NCI-H1436 treated with DMSO at 0.1 percent for 48 hours (cell line): ENCODE results near the gene ZBTB37.
"Not testable (repeated sequence)": the region's sequence is repeated elsewhere in the genome, so short reads cannot be mapped to it uniquely, and the experiment has no call there.

Source experiments
- DNase-seq: peaks from one replicate; lab custom pipeline; 2025; lab: John Stamatoyannopoulos, UW

Gene ZBTB37

DNA sequence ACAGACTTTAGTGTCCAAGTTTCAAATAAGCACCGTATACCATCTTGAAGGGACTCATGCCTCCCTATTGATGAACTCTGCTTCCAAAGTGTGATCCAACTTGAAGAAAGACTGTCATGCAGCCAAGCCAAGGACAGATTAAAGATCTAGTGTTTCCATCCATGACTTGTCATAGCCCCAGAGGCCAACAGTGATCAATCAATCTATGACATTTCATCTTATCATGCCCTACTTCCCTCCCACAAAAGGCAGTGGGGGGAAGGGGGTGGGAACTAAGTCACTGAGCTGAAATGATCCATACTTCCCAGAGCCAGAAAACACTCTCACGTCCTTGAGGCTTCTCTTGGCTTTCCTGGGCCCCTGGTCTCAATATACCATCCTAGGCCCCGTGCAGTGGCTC lies 44.9 kb downstream of the ZBTB37 start:
- DNase-seq, result no peak

DNA sequence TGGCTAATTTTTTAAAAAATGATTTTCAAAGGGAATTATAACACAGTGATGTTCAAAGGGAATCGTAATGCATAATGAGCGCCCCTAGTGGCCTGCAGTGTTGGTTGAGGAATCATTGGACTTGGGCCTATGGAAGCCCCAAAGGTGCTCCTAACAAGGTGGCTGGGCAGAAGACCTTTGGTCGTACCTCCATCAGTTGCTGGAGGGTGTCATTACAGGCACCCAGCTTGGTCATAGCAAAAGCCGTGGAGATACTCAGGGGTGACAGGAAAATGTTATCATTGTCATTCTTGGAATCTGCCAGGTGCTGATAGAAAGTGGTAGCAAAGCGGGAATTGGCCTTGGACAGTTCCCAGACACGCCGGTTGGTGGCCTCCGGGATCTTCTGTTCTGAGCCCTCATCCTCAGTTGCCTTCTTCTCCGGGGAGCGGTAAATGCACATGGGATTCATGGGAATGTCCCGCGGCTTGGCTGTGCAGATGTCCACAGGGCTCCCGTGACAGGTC lies 46.2 kb downstream of the ZBTB37 start:
- DNase-seq, result no peak

DNA sequence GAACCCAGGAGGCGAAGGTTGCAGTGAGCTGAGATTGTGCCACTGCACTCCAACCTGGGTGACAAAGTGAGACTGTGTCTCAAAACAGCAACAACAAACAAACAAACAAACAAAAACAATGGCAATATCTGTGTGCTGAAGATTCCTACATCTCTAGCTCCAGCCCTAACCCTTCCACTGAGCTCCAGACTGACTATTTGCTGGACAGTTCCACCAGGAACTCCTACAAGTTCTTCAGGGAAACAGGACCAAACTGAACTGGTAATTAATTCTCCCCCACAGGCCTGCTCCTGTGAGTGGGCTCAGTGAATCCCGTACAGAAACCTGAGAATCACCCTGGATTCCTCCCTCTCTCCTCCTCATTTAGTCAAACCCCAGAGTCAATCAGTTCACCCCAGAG lies 47.4 kb downstream of the ZBTB37 start:
- DNase-seq, result no peak

DNA sequence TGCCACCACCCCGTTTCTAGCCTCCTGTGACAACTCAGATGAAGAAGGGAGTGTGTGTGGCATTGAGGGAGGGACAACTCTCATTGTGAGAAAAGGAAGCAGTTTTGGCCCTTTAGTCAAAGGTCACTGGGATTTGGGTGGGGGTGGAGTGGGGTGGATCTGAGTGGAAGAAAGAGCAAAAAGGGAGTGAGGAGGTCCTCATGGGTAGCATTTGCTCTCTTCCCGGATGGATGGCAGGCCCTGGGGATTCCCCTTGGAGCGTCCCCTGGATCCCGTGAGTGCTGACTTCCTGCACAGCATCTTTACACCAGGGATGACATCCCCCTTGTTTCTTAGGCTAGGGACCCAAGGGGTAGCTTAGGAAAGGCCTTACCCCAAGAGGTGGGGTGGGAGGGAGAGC lies 48.5 kb downstream of the ZBTB37 start:
- no peak for DNase-seq

DNA sequence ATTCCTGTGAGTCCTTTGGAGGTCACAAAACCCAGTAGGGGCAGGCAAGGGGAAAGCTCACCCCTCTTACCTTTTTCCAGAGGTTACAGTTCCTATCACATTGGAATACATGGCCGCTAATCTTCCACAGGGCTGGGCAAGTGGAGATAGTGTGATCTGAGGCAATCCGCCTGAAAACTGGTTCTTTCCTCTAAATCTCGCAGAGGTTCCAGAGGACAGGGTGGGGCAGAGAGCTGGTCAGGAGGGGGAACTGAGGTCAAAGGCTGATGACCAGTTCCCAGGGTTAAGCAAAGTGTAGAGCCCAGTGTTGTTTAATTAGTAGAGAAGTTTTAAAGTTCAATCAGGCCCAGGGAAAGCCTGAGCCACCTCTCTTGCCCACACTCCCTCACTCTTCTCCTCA lies 49.0 kb downstream of the ZBTB37 start, which contains the start of gene SERPINC1:
Gene SERPINC1 (minus strand): TSS at position 179 of the 400 bp plus-strand sequence. CDS start 68 bp downstream, at position 111.
- DNase-seq, result no peak

DNA sequence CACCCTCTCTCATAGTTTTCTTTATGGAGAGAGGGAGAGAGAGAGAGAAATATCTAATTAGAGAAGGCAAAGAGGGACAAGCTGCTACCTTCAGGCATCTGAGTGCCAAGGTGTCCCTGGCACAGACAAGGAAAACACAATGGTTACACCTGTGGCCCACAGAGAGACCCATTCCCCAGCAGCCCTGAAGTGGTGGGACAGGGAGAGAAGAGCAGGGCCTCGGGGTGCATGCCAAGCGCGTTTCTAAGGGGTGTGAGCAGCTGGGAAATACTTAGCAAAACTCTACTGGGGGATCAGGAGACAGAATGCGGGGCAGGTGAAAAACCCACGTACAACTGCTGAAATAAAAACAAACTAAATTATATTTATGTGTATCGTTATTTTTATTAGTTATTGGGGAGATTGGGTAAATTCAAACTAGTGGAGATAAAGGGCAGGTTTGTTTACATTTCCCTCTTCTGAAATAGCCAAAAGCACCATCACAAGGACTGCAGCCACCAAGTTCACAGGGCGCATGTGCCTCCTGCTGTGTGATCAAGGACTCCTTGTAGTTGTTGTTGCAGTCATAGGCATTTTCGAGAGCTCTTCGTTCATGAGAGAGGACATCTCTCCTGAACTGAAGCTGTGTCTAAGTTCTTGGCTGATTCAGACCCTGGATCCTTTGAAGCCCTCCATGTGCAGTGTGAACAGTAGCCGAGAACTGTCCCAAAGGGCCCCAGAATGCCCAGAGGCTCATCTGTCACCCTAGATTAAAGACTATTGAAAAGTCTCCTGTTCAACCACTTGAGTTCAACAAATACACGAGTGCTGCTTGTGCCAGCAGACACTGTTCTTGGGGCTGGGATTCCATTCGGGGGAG lies 49.7 kb downstream of the ZBTB37 start:
- no peak for DNase-seq

DNA sequence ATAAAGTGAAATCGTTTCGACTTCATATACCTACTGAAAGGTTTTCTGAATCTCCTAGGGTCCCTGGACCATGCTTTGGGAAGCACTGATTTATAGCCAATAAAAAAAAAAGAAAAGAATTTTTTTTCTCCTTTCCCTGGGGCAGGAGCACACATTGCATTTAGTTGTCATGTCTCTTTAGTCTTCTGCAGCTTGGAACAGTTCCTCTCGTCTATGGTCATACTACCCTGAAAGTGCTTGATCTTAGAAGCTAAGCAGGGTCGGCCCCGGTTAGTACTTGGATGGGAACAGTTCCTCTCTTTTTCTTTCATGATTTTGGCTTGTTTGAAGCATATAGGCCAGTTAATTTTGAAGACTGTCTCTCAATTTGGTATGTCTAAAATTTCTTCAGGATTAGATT lies 52.7 kb downstream of the ZBTB37 start:
- no peak for DNase-seq

DNA sequence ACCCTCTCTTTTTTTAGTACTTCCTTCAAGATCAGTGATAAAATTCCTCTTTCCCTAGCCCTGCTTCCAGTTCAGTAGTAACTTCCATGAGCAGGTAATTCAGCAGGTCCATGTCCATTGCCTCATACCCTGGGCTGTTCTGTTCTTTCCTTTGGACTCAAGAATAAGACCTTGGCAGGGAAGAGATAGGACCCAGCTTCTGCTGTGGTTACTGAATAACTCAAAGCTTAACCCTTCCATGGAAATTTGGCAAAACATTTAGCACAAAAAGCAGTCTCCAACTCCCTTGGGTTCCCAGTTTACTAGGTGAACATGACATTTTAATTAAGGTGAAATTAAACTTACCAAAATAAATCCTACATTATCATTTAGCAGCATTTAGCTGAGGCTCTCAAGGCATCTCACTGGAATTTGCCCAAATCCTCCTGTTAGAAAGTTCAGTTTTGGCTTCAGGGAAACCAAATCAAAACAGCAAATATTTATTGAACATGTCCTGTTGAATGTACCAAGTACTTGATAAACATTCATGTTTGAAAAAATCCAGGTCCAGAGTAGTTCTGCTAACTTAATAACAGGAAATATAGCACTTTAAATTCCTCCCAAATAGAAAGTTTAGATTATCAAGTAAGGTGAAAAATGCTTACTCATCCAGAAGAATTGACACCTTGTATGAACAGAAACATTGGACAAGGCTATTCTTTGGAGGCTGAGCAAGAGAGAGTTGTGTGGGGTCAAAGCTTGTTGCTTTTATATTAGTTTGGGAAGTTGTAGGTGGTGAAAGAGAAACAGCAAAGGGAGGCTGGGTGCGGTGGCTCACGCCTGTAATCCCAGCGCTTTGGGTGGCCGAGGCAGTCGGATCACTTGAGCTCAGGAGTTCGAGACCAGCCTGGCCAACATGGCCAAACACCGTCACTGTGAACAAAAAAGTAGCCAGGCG lies 57.4 kb downstream of the ZBTB37 start:
- no peak for DNase-seq

DNA sequence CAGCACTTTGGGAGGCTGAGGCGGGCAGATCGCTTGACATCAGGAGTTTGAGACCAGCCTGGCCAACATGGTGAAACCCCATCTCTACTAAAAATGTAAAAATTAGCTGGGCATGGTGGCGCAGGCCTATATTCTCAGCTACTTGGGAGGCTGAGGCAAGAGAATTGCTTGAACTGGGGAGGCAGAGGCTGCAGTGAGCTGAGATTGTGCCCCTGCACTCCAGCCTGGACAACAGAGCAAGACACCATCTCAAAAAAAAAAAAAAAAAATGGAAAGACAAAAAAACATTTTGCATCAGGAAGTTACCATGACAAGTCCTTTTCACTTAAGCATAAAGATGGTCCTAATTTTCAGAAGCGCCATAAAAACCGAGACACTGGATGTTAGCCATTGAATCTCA lies 62.4 kb downstream of the ZBTB37 start:
- DNase-seq, result not testable (repeated sequence)

DNA sequence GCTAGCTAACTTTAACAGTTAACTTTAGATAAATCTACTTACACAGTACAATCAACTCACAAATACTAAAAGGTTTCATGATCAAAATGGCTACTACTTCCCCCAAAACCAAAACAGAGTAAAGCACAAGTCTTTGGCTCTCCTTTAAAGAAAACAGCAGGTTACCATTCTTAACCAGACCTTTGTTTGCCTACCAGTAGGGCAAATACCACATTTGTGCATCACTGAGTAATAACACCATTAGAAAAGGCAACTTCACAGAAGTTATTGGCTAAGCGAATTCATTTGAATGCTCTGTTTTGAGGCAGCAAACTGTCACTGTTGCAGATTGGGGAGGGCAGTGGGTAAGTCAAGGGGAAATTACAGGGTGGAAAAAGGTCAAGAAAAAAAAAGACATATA lies 66.3 kb downstream of the ZBTB37 start:
- DNase-seq, result no peak

DNA sequence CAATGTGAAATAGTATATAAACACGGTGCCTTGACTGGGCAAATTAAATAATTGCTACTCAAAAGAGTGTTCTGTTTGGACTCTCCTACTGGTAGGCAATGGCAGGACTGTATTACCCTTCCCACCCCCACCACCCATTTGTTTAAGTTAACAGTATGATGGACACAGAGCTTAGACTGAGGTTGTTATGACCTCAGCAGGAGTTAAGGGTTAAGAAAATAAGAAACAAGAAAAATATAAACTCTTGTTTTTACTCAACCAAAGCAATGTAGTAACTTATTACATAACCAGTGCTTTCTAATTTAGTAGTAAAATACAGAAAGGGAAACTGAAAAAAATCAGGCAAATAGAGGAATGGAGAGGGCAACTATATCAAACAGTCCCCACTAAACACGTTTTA lies 68.9 kb downstream of the ZBTB37 start:
- no peak for DNase-seq

DNA sequence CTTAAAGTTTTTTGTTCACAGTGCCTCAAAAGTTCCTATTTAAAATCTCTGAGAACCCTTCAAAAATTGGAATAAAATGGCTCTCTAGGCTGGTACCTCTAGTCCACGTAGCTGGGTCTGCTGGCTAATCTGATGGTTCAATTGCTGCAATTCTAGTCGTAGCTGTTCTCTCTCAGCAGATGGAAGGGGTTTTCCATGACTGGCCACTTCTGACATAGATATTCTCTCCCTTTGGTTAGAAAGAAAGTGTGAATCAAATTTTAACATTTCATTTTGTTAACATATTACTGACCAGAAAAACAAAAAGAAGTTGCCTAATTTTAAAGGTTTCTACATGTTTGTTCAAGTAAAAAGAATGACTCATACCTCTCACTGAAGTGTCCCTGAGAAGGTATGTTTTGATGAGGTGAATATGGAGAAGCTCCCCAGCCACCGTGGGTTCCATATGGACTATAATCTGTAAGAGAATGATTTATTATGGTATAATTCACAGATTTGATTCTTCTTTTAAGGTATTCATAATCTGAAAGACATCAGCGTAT lies 78.3 kb downstream of the ZBTB37 start:
- no peak for DNase-seq

DNA sequence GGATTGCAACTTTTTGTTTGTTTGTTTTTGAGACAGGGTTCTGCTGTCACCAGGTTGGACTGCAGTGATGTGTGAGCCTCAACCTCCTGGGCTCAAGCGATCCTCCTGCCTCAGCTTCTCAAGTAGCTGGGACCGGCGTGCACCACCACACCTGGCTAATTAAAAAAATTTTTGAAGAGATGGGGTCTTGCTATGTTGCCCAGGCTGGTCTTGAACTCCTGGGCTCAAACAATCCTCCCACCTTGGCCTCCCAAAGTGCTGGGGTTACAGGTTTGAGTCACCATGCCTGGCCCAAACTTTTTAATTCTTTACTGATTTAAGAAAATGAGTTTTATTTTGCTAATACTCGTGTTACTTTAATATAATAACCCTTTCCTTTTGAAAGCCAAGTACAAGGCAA lies 80.4 kb downstream of the ZBTB37 start:
- DNase-seq, result no peak
